Measurements from ENCODE around the gene MED13L. TPM values are rescaled to one million over a fixed set of nuclear protein-coding genes. Genes with fewer than 3 reads are reported as not detected.

The MED13L gene
- polyA plus RNA-seq, 3 donors, result 69.2 to 91.0 (median 81.3) TPM

GRCh38 chr12:116174006-116174405 lies 103.5 kb downstream of the MED13L start:
- no peak for DNase-seq (ENCODE audit: extremely low read depth in 1 of 11, low read depth in 9 of 11, low spot score in 4 of 11)

- DNase-seq (ENCODE audit: extremely low read depth in 1 of 11, low read depth in 9 of 11, low spot score in 4 of 11), result no peak
Observed at GRCh38 chr12:116172224-116172849, 105.2 kb downstream of the MED13L start.

- no peak for DNase-seq (ENCODE audit: extremely low read depth in 1 of 11, low read depth in 9 of 11, low spot score in 4 of 11)
Observed at GRCh38 chr12:116171549-116171948, 105.9 kb downstream of the MED13L start.

GRCh38 chr12:116169071-116169470 lies 108.4 kb downstream of the MED13L start:
- no peak for DNase-seq (ENCODE audit: extremely low read depth in 1 of 11, low read depth in 9 of 11, low spot score in 4 of 11)

GRCh38 chr12:116166306-116166705 lies 111.2 kb downstream of the MED13L start:
- no peak for DNase-seq (ENCODE audit: extremely low read depth in 1 of 11, low read depth in 9 of 11, low spot score in 4 of 11)

- no peak for DNase-seq (ENCODE audit: extremely low read depth in 1 of 11, low read depth in 9 of 11, low spot score in 4 of 11)
Observed at GRCh38 chr12:116165036-116165425, 112.5 kb downstream of the MED13L start.

GRCh38 chr12:116164250-116165035 lies 113.0 kb downstream of the MED13L start:
- DNase-seq (ENCODE audit: extremely low read depth in 1 of 11, low read depth in 9 of 11, low spot score in 4 of 11), result no peak

GRCh38 chr12:116162071-116162470 lies 115.4 kb downstream of the MED13L start:
- DNase-seq (ENCODE audit: extremely low read depth in 1 of 11, low read depth in 9 of 11, low spot score in 4 of 11), result no peak

- no peak for DNase-seq (ENCODE audit: extremely low read depth in 1 of 11, low read depth in 9 of 11, low spot score in 4 of 11)
Observed at GRCh38 chr12:116161588-116161987, 115.9 kb downstream of the MED13L start.

- no peak for DNase-seq (ENCODE audit: extremely low read depth in 1 of 11, low read depth in 9 of 11, low spot score in 4 of 11)
Observed at GRCh38 chr12:116160883-116161458, 116.5 kb downstream of the MED13L start.

- DNase-seq (ENCODE audit: extremely low read depth in 1 of 11, low read depth in 9 of 11, low spot score in 4 of 11), result no peak
Observed at GRCh38 chr12:116160231-116160630, 117.3 kb downstream of the MED13L start.

GRCh38 chr12:116159593-116160200 lies 117.8 kb downstream of the MED13L start:
- no peak for DNase-seq (ENCODE audit: extremely low read depth in 1 of 11, low read depth in 9 of 11, low spot score in 4 of 11)

GRCh38 chr12:116159175-116159574 lies 118.3 kb downstream of the MED13L start:
- peak in 4 of 11 donors; percentile 25 to 43 (median 34) for DNase-seq (ENCODE audit: extremely low read depth in 1 of 11, low read depth in 9 of 11, low spot score in 4 of 11)

- DNase-seq (ENCODE audit: extremely low read depth in 1 of 11, low read depth in 9 of 11, low spot score in 4 of 11), result no peak
Observed at GRCh38 chr12:116157845-116158267, 119.6 kb downstream of the MED13L start.

GRCh38 chr12:116156614-116157013 lies 120.9 kb downstream of the MED13L start:
- no peak for DNase-seq (ENCODE audit: extremely low read depth in 1 of 11, low read depth in 9 of 11, low spot score in 4 of 11)

GRCh38 chr12:116155383-116155782 lies 122.1 kb downstream of the MED13L start:
- DNase-seq (ENCODE audit: extremely low read depth in 1 of 11, low read depth in 9 of 11, low spot score in 4 of 11), result no peak

GRCh38 chr12:116153983-116154382 lies 123.5 kb downstream of the MED13L start:
- DNase-seq (ENCODE audit: extremely low read depth in 1 of 11, low read depth in 9 of 11, low spot score in 4 of 11), result no peak

GRCh38 chr12:116153113-116153512 lies 124.4 kb downstream of the MED13L start:
- no peak for DNase-seq (ENCODE audit: extremely low read depth in 1 of 11, low read depth in 9 of 11, low spot score in 4 of 11)

GRCh38 chr12:116152268-116152667 lies 125.2 kb downstream of the MED13L start:
- DNase-seq (ENCODE audit: extremely low read depth in 1 of 11, low read depth in 9 of 11, low spot score in 4 of 11), result no peak

- no peak for DNase-seq (ENCODE audit: extremely low read depth in 1 of 11, low read depth in 9 of 11, low spot score in 4 of 11)
Observed at GRCh38 chr12:116150452-116150851, 127.0 kb downstream of the MED13L start.
